Upper lobe of left lung (tissue), 6 donors: ENCODE data around the gene FHIT. TPM values are rescaled to one million over a fixed set of nuclear protein-coding genes. Genes with fewer than 3 reads are reported as not detected.

Experiments used
- ATAC-seq, 2 donors: fragments of 200-7000 bp; cut with Tn5 transposase; one replicate each; pipeline ENCODE4 v1.9.1; 2022; ENCODE audit warnings: mild to moderate bottlenecking in 2 of 2, moderate library complexity in 2 of 2; ENCODE audit not compliant: low FRiP score in 2 of 2
- DNase-seq, 2 donors: peaks; one replicate each; pipeline ENCODE4 v3.0.0-alpha.2; 2019 to 2020
- H3K27ac ChIP-seq, 4 donors: fragments of 200-600 bp; sonication (generic); one replicate each; pipeline ENCODE4 v1.5.1; 2016 to 2019
- H3K27me3 ChIP-seq, 4 donors: fragments of 200-600 bp; sonication (generic); one replicate each; pipeline ENCODE4 v1.5.1; 2017 to 2019
- H3K36me3 ChIP-seq, 4 donors: fragments of 200-600 bp; sonication (generic); one replicate each; pipeline ENCODE4 v1.5.1; 2016 to 2019
- H3K4me1 ChIP-seq, 4 donors: fragments of 200-600 bp; sonication (generic); one replicate each; pipeline ENCODE4 v1.5.1; 2018 to 2019
- H3K4me3 ChIP-seq, 4 donors: fragments of 200-600 bp; sonication (generic); one replicate each; pipeline ENCODE4 v1.5.1; 2017 to 2019; ENCODE audit warnings: mild to moderate bottlenecking in 2 of 4, moderate library complexity in 1 of 4
- H3K9me3 ChIP-seq, 4 donors: fragments of 200-600 bp; sonication (generic); one replicate each; pipeline ENCODE4 v1.5.1; 2018 to 2019
- CTCF ChIP-seq, 6 experiments: fragments of 450-650 bp in 4 of 6; fragments of 200-600 bp in 2 of 6; sonication (generic) in 2 of 6; IDR thresholded peaks; one replicate each; pipeline ENCODE4 v1.5.1; 2016 to 2019; ENCODE audit warnings: antibody characterized with exemption in 6 of 6
- EP300 ChIP-seq, 4 donors: sonication (generic); formaldehyde crosslinking; IDR thresholded peaks; one replicate each; pipeline ENCODE4 v1.5.1; 2017; ENCODE audit warnings: antibody characterized with exemption in 4 of 4, control low read depth in 2 of 4
- POLR2A ChIP-seq, 4 donors: fragments of 450-650 bp; IDR thresholded peaks; one replicate each; pipeline ENCODE4 v1.5.1; 2016 to 2017; ENCODE audit warnings: antibody characterized with exemption in 4 of 4, mild to moderate bottlenecking in 2 of 4
- POLR2AphosphoS5 ChIP-seq, 2 donors: sonication (generic); formaldehyde crosslinking; IDR thresholded peaks; one replicate each; pipeline ENCODE4 v1.5.1; 2017; ENCODE audit warnings: antibody characterized with exemption in 2 of 2
- WGBS, 2 donors: methylation state at CpG; one replicate each; pipeline ENCODE4 v1.1.5; 2017 to 2018; 5-methylcytosine and 5-hydroxymethylcytosine counted together
- total RNA-seq, 6 donors: library from RNA; depleted of rRNA in 4 of 6; stranded (reverse); fragments of >200 nt in 4 of 6; gene quantifications; one replicate each; pipeline versions ENCODE4 v1.1.0 to v1.2.1, GENCODE V29; 2016 to 2021
- donor health status: DM: no; HTN: no; CAD: no; lungs with moderate emphysema.
- donor health status: DM: no; HTN: yes; CAD: no; lungs with severe emphysema.

Gene FHIT
- total RNA-seq, 6 donors from 2014 or later = 6.8 to 56.6 (median 11.1) TPM

GRCh38 chr3:60413551-60413950, 837.7 kb downstream of the FHIT start:
- H3K9me3 ChIP-seq = no peaks in the 10 kb centered on the region
- H3K4me1 ChIP-seq = no peaks in the 10 kb centered on the region
- no peak overlapping the region for H3K4me3 ChIP-seq
- TF ChIP-seq CTCF (IDR thresholded peaks at IDR 0.05) = no peak
- TF ChIP-seq POLR2AphosphoS5 (IDR thresholded peaks at IDR 0.05) = no peak
- no peak for TF ChIP-seq EP300 (IDR thresholded peaks at IDR 0.05)
- DNase-seq (no peak), ATAC-seq (no peak)
- no peaks in the 10 kb centered on the region for H3K27me3 ChIP-seq
- H3K36me3 ChIP-seq = no peaks in the 10 kb centered on the region
- WGBS, 2 donors = 84 to 88% methylated on average over 1 of the region's 1 CpG
- no peak overlapping the region for H3K27ac ChIP-seq

GRCh38 chr3:60403866-60404265, 847.4 kb downstream of the FHIT start:
- WGBS, 2 donors = 85% methylated on average over 4 of the region's 4 CpGs

GRCh38 chr3:60402931-60403330, 848.3 kb downstream of the FHIT start:
- Histone ChIP-seq H3K27ac (no peak overlapping the region), H3K4me3 (no peak overlapping the region), H3K4me1 (peaks cover 0 to 5% (median 0%) of the 10 kb centered on the region in 4 donors), H3K9me3 (no peaks in the 10 kb centered on the region), H3K27me3 (no peaks in the 10 kb centered on the region), H3K36me3 (no peaks in the 10 kb centered on the region)
- ATAC-seq (no peak), DNase-seq (no peak)
- 93% methylated on average over 2 of the region's 2 CpGs for WGBS, 2 donors
- TF ChIP-seq CTCF (IDR thresholded peaks at IDR 0.05) (no peak), EP300 (IDR thresholded peaks at IDR 0.05) (no peak)

More at GRCh38 chr3:60403866-60404265, 847.4 kb downstream of the FHIT start:
- no peak for DNase-seq
- Histone ChIP-seq H3K4me3 (no peak overlapping the region), H3K27ac (no peak overlapping the region), H3K36me3 (no peaks in the 10 kb centered on the region), H3K27me3 (no peaks in the 10 kb centered on the region), H3K4me1 (peaks cover 0 to 5% (median 0%) of the 10 kb centered on the region in 4 donors), H3K9me3 (no peaks in the 10 kb centered on the region)
- ATAC-seq = no peak
- no peak for TF ChIP-seq CTCF (IDR thresholded peaks at IDR 0.05)
- no peak for TF ChIP-seq POLR2AphosphoS5 (IDR thresholded peaks at IDR 0.05)
- TF ChIP-seq EP300 (IDR thresholded peaks at IDR 0.05) = no peak
- TF ChIP-seq POLR2A (IDR thresholded peaks at IDR 0.05) = no peak

- DNase-seq = peak in 1 of 2 donors; percentile 33
- WGBS, 2 donors = 74 to 82% methylated on average over 6 to 7 of the region's 7 CpGs
- H3K9me3 ChIP-seq = no peaks in the 10 kb centered on the region
- ATAC-seq = peak in 1 of 2 donors; percentile 40
- peaks cover 0 to 5% (median 0%) of the 10 kb centered on the region in 4 donors for H3K4me1 ChIP-seq
- TF ChIP-seq POLR2A (IDR thresholded peaks at IDR 0.05) (no peak), POLR2AphosphoS5 (IDR thresholded peaks at IDR 0.05) (no peak)
- no peak overlapping the region for H3K27ac ChIP-seq
- H3K27me3 ChIP-seq = no peaks in the 10 kb centered on the region
- H3K36me3 ChIP-seq = no peaks in the 10 kb centered on the region
- H3K4me3 ChIP-seq = no peak overlapping the region
Measured at GRCh38 chr3:60399861-60400845, 851.1 kb downstream of the FHIT start.

- Histone ChIP-seq H3K27ac (no peak overlapping the region), H3K27me3 (no peaks in the 10 kb centered on the region), H3K4me1 (peaks cover 0 to 5% (median 0%) of the 10 kb centered on the region in 4 donors), H3K9me3 (no peaks in the 10 kb centered on the region), H3K36me3 (no peaks in the 10 kb centered on the region), H3K4me3 (no peak overlapping the region)
- ATAC-seq = no peak
- TF ChIP-seq EP300 (IDR thresholded peaks at IDR 0.05) (no peak), POLR2A (IDR thresholded peaks at IDR 0.05) (no peak), POLR2AphosphoS5 (IDR thresholded peaks at IDR 0.05) (no peak), CTCF (IDR thresholded peaks at IDR 0.05) (no peak)
- 83 to 86% methylated on average over 3 of the region's 3 CpGs for WGBS, 2 donors
- DNase-seq = no peak
Measured at GRCh38 chr3:60399292-60399691, 852.0 kb downstream of the FHIT start.
